ENCODE results near the gene PDCD6IP. TPM values are rescaled to one million over a fixed set of nuclear protein-coding genes. Genes with fewer than 3 reads are reported as not detected.
A peak's percentile ranks its signal among the peaks of the same experiment; 100 is the strongest.

Gene PDCD6IP
- total and polyA plus RNA-seq, 2 experiments from 2014 or later = 197 to 214 TPM

DNA sequence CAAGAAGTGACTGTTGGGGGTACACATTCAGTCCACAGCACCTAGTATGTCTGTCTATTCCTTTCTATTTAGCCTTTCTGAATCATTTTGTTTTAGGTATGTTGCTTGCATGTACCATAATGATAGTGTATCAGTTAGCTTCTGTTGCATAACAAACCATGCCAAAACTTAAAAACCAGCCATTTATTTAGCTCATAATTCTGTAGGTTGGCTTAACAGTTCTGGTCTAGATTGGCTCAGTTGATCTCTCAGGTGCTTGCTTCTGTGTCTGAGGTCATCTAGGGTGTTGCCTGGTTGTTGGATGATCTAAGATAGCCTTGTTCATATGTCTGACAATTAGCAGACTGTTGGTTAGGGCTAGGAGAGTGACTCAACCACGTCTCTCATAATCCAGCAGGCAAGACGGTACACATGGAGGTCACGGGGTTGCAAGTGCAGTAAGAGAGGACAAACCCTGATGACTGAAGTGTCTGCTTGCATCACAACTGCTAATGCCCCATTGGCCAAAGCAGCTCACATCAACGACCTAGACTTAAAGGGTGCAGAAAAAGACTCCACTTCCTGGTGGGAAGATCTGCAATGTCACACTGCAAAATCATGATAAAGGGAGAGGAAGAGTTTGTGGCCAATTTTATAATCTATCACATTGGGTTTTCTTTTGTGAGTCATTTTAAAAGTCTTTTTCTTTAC, 6.8 kb upstream of the PDCD6IP start:
- 55 to 69% methylated on average over 4 of the region's 4 CpGs for WGBS, 2 experiments (ENCODE audit: low coverage in 1 of 2, low lambda C conversion rate in 2 of 2, missing lambda C conversion rate in 2 of 2)
- in situ Hi-C loops (cut with MboI) = loop anchor here (25.0 kb wide), 1 partner anchor 654 kb away; no protein-coding TSS in a partner anchor
- H3K9ac ChIP-seq = no peak overlapping the region

DNA sequence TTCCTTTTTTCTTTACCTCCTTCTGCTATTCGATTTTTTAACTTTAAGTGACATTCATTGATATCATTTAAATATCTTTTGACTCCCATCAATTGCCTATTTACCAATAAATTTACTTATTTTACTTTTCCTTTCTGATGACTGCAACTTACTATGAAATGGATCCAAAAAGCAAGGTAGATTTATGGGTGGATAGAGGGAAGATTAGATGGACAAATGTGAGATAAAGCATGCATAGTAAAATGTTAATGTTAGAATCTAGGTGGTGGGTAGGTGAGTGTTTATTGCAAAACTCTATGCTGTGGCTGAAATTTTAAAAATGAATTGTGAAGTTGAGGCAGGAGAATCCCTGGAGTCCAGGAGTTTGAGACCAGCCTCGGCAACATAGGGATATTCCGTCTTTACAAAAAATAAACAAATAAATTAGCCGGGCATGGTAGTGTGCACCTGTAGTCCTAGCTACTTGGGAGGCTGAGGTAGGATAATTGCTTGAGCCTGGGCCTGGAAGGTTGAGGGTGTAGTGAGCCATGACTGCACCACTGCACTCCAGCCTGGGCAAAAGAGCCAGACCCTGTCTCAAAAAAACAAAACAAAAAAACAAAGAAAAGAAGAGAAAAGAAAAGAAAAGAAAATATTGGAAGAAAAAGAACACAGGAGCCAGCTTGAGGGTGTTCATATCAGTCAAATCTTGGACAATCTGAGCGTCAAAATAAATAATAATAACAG, 6.1 kb upstream of the PDCD6IP start:
- peaks cover 18% of the 10 kb centered on the region; the same call in 1 of the 2 replicates for H3F3A ChIP-seq (ENCODE audit: insufficient read depth)
- DNase-seq = no peak
- no peaks in the 10 kb centered on the region for H3K36me3 ChIP-seq (ENCODE audit: low read depth)
- H4K20me1 ChIP-seq (ENCODE audit: insufficient read depth) = no peaks in the 10 kb centered on the region
- H3K4me3 ChIP-seq = no peak overlapping the region
- no peaks in the 10 kb centered on the region for H3K9me2 ChIP-seq (ENCODE audit: insufficient read depth)
- WGBS, 2 experiments (ENCODE audit: low coverage in 1 of 2, low lambda C conversion rate in 2 of 2, missing lambda C conversion rate in 2 of 2) = 80 to 87% methylated on average over 5 of the region's 5 CpGs
- peaks cover 22% of the 10 kb centered on the region for H3K79me2 ChIP-seq (ENCODE audit: insufficient read depth)
- no peak overlapping the region for H2AFZ ChIP-seq
- no peak overlapping the region for H3K4me2 ChIP-seq (ENCODE audit: unreplicated experiment)
- no peaks in the 10 kb centered on the region for H3K27me3 ChIP-seq (replicated peaks; ENCODE audit: insufficient read depth)
- no peaks in the 10 kb centered on the region for H3K9me3 ChIP-seq (ENCODE audit: low read depth)
- H3K9ac ChIP-seq = no peak overlapping the region
- in situ Hi-C loops (cut with MboI) = loop anchor here (25.0 kb wide), 1 partner anchor 655 kb away; no protein-coding TSS in a partner anchor
- no peak for TF ChIP-seq EZH2 (IDR thresholded peaks at IDR 0.05; ENCODE audit: insufficient read depth, poor library complexity, severe bottlenecking)
- TF ChIP-seq EZH2phosphoT487 (IDR thresholded peaks at IDR 0.05; ENCODE audit: insufficient read depth, low read depth) = no peak
- peaks cover 4% of the 10 kb centered on the region; the same call in 1 of the 2 replicates for H3K4me1 ChIP-seq (ENCODE audit: insufficient read depth)
- no peak overlapping the region for H3K27ac ChIP-seq

More for the DNA sequence above, 6.8 kb upstream of the PDCD6IP start:
- DNase-seq = peak; percentile 34
- no peak for TF ChIP-seq EZH2phosphoT487 (IDR thresholded peaks at IDR 0.05; ENCODE audit: insufficient read depth, low read depth)
- Histone ChIP-seq H3K79me2 (ENCODE audit: insufficient read depth) (peaks cover 15% of the 10 kb centered on the region), H3K9me2 (ENCODE audit: insufficient read depth) (no peaks in the 10 kb centered on the region), H3K36me3 (ENCODE audit: low read depth) (no peaks in the 10 kb centered on the region), H3K27me3 (replicated peaks; ENCODE audit: insufficient read depth) (no peaks in the 10 kb centered on the region), H2AFZ (no peak overlapping the region), H4K20me1 (ENCODE audit: insufficient read depth) (no peaks in the 10 kb centered on the region), H3K27ac (no peak overlapping the region), H3F3A (ENCODE audit: insufficient read depth) (peaks cover 18% of the 10 kb centered on the region; the same call in 1 of the 2 replicates), H3K4me3 (no peak overlapping the region), H3K9me3 (ENCODE audit: low read depth) (no peaks in the 10 kb centered on the region), H3K4me2 (ENCODE audit: unreplicated experiment) (no peak overlapping the region), H3K4me1 (ENCODE audit: insufficient read depth) (no peaks in the 10 kb centered on the region)

DNA sequence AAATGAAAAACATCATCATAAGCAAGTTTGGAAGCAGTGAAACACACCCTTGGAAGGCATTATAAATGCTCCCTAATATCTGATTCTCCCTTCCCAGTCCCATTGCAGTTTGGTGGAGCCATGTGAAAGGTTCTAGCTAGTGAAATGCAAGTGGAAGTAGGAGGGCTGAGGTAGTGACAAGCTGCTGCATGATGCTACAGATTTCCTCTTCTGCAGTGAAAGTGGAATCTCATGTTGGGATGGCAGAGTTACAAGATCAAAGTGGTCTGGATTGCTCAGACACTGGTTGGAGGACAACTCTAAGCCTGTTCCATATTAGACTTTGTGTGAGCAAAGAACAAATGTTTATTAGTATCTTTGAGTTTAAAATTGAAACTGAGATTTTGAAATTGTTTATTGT, 3.3 kb upstream of the PDCD6IP start:
- H4K20me1 ChIP-seq (ENCODE audit: insufficient read depth) = no peaks in the 10 kb centered on the region
- H3K79me2 ChIP-seq (ENCODE audit: insufficient read depth) = peaks cover 44% of the 10 kb centered on the region
- no peak for DNase-seq
- no peaks in the 10 kb centered on the region for H3K36me3 ChIP-seq (ENCODE audit: low read depth)
- peaks cover 16% of the 10 kb centered on the region for H3K4me1 ChIP-seq (ENCODE audit: insufficient read depth)
- no peak overlapping the region for H3K27ac ChIP-seq
- no peak overlapping the region for H3K4me3 ChIP-seq
- in situ Hi-C loops (cut with MboI) = loop anchor here (25.0 kb wide), 1 partner anchor 658 kb away; no protein-coding TSS in a partner anchor
- H3K9me2 ChIP-seq (ENCODE audit: insufficient read depth) = no peaks in the 10 kb centered on the region
- H3K27me3 ChIP-seq (replicated peaks; ENCODE audit: insufficient read depth) = no peaks in the 10 kb centered on the region
- H3K4me2 ChIP-seq (ENCODE audit: unreplicated experiment) = no peak overlapping the region
- H3F3A ChIP-seq (ENCODE audit: insufficient read depth) = peaks cover 25% of the 10 kb centered on the region; the same call in 1 of the 2 replicates
- no peak overlapping the region for H3K9ac ChIP-seq
- no peak overlapping the region for H2AFZ ChIP-seq
- H3K9me3 ChIP-seq (ENCODE audit: low read depth) = no peaks in the 10 kb centered on the region
- TF ChIP-seq EZH2phosphoT487 (IDR thresholded peaks at IDR 0.05; ENCODE audit: insufficient read depth, low read depth) (no peak), EZH2 (IDR thresholded peaks at IDR 0.05; ENCODE audit: insufficient read depth, poor library complexity, severe bottlenecking) (no peak)

DNA sequence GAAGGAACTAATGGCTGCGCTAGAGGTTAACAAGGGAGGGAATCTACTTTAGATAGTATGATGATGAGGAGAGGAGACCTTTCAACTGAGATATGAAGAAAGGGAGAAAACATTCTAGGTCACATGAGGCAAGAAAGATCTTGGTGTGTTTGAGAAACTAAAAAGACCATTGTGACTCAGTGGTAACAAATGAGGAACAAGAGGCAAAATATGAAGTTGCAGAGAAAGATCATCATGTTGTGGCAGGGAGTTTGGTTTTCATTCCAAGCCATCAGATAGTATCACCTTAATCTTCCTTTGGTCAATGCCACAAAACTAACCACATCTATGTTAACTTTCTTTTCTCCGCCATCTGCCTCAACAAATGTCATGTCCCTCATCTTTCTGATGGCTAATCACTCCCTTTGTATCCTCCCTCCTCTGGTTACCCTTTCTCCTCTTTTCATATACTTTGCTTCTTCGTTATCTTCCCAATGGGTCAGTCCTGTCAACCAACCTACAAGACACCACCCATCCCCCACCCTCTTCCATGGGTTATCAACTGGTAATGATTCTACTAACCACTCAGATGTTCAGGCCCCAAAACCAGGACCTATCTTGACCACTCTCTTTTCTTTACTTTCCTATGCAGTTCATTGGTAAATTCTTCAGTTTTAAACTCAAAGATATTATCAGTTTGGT, 2.4 kb upstream of the PDCD6IP start:
- in situ Hi-C loops (cut with MboI) = loop anchor here (25.0 kb wide), 1 partner anchor 659 kb away; no protein-coding TSS in a partner anchor
- Histone ChIP-seq H3K79me2 (ENCODE audit: insufficient read depth) (peaks cover 52% of the 10 kb centered on the region), H3K4me1 (ENCODE audit: insufficient read depth) (peaks cover 25% of the 10 kb centered on the region)

More for the DNA sequence above, 2.4 kb upstream of the PDCD6IP start:
- Histone ChIP-seq H3F3A (ENCODE audit: insufficient read depth) (peaks cover 21% of the 10 kb centered on the region; the same call in 1 of the 2 replicates), H3K27me3 (replicated peaks; ENCODE audit: insufficient read depth) (no peaks in the 10 kb centered on the region), H4K20me1 (ENCODE audit: insufficient read depth) (no peaks in the 10 kb centered on the region), H3K9me2 (ENCODE audit: insufficient read depth) (no peaks in the 10 kb centered on the region), H3K9me3 (ENCODE audit: low read depth) (no peaks in the 10 kb centered on the region), H3K4me3 (no peak overlapping the region), H3K9ac (no peak overlapping the region), H3K36me3 (ENCODE audit: low read depth) (no peaks in the 10 kb centered on the region; the same call in 1 of the 2 replicates), H3K4me2 (ENCODE audit: unreplicated experiment) (no peak overlapping the region), H3K27ac (no peak overlapping the region), H2AFZ (no peak overlapping the region)
- no peak for DNase-seq
- WGBS, 2 experiments (ENCODE audit: low coverage in 1 of 2, low lambda C conversion rate in 2 of 2, missing lambda C conversion rate in 2 of 2) = 95 to 97% methylated on average over 3 of the region's 3 CpGs
- TF ChIP-seq EZH2phosphoT487 (IDR thresholded peaks at IDR 0.05; ENCODE audit: insufficient read depth, low read depth) = no peak

All from GM23248 (cell line).